ENCODE results near the gene CFAP299.
"Not testable (repeated sequence)": the region's sequence is repeated elsewhere in the genome, so short reads cannot be mapped to it uniquely, and the experiment has no call there.

CFAP299 gene

GRCh38 chr4:80787306-80787705, 451.8 kb downstream of the CFAP299 start:
- H3K4me3 ChIP-seq (ENCODE audit: low read length in 2 of 2): no peak overlapping the region
- no peak overlapping the region for H3K4me2 ChIP-seq (ENCODE audit: insufficient read depth, low read length, poor library complexity, severe bottlenecking)
- WGBS, 2 donors (ENCODE audit: extremely low coverage in 2 of 2, insufficient read length in 2 of 2, insufficient replicate concordance in 1 of 2): no CpG with 5 or more reads among the region's 1 CpG
- no peak overlapping the region for H4K91ac ChIP-seq (ENCODE audit: low read depth, low read length, poor library complexity)
- DNase-seq (ENCODE audit: low spot score): no peak
- no peak overlapping the region for H2AFZ ChIP-seq (ENCODE audit: low read length)
- H3K4ac ChIP-seq (ENCODE audit: low read length): no peak overlapping the region
- H3K9ac ChIP-seq (ENCODE audit: low read depth, low read length, poor library complexity): no peak overlapping the region
- H3K79me1 ChIP-seq (ENCODE audit: low read depth, low read length): no peaks in the 10 kb centered on the region
- H2BK120ac ChIP-seq (ENCODE audit: low read depth, low read length): no peak overlapping the region
- no peak overlapping the region for H4K8ac ChIP-seq (ENCODE audit: low read depth, low read length)
- H3K23ac ChIP-seq (ENCODE audit: low read depth, low read length, poor library complexity): no peak overlapping the region
- no peaks in the 10 kb centered on the region for H3K4me1 ChIP-seq (ENCODE audit: control insufficient read depth in 2 of 2, insufficient read depth in 1 of 2, low read depth in 1 of 2, low read length in 2 of 2)
- H3K27ac ChIP-seq (replicated peaks; ENCODE audit: low read length): no peak overlapping the region
- no peak overlapping the region for H2BK15ac ChIP-seq (ENCODE audit: low read length)
- H2AK5ac ChIP-seq (ENCODE audit: low read depth, low read length): no peak overlapping the region
- H3K18ac ChIP-seq (ENCODE audit: low read length): no peak overlapping the region
- H3K27me3 ChIP-seq (ENCODE audit: control insufficient read depth in 3 of 3, insufficient read depth in 3 of 3, low read depth in 1 of 3, low read length in 3 of 3): no peaks in the 10 kb centered on the region
- no peak overlapping the region for H2BK5ac ChIP-seq (ENCODE audit: low read length)
- H2BK12ac ChIP-seq (ENCODE audit: low read length): no peak overlapping the region
- H3K9me3 ChIP-seq (replicated peaks in 1 of 2; ENCODE audit: control insufficient read depth in 2 of 2, insufficient read depth in 1 of 2, low read depth in 1 of 2, low read length in 2 of 2): no peaks in the 10 kb centered on the region
- no peaks in the 10 kb centered on the region for H3K36me3 ChIP-seq (replicated peaks in 1 of 2; ENCODE audit: control insufficient read depth in 2 of 2, insufficient read depth in 2 of 2, low read length in 2 of 2)
- H3K14ac ChIP-seq (ENCODE audit: low read length): no peak overlapping the region

- Histone ChIP-seq H3K23ac (ENCODE audit: low read depth, low read length, poor library complexity) (no peak overlapping the region), H4K91ac (ENCODE audit: low read depth, low read length, poor library complexity) (no peak overlapping the region), H3K4me3 (ENCODE audit: low read length in 2 of 2) (no peak overlapping the region), H3K14ac (ENCODE audit: low read length) (no peak overlapping the region), H2BK15ac (ENCODE audit: low read length) (no peak overlapping the region), H3K9me3 (replicated peaks in 1 of 2; ENCODE audit: control insufficient read depth in 2 of 2, insufficient read depth in 1 of 2, low read depth in 1 of 2, low read length in 2 of 2) (no peaks in the 10 kb centered on the region), H2AK5ac (ENCODE audit: low read depth, low read length) (no peak overlapping the region), H2BK5ac (ENCODE audit: low read length) (no peak overlapping the region), H4K8ac (ENCODE audit: low read depth, low read length) (no peak overlapping the region), H3K4ac (ENCODE audit: low read length) (no peak overlapping the region), H3K9ac (ENCODE audit: low read depth, low read length, poor library complexity) (no peak overlapping the region), H3K4me1 (ENCODE audit: control insufficient read depth in 2 of 2, insufficient read depth in 1 of 2, low read depth in 1 of 2, low read length in 2 of 2) (no peaks in the 10 kb centered on the region), H3K27ac (replicated peaks; ENCODE audit: low read length) (no peak overlapping the region), H3K36me3 (replicated peaks in 1 of 2; ENCODE audit: control insufficient read depth in 2 of 2, insufficient read depth in 2 of 2, low read length in 2 of 2) (no peaks in the 10 kb centered on the region), H3K4me2 (ENCODE audit: insufficient read depth, low read length, poor library complexity, severe bottlenecking) (no peak overlapping the region), H3K18ac (ENCODE audit: low read length) (no peak overlapping the region), H2AFZ (ENCODE audit: low read length) (no peak overlapping the region), H2BK12ac (ENCODE audit: low read length) (no peak overlapping the region), H3K27me3 (ENCODE audit: control insufficient read depth in 3 of 3, insufficient read depth in 3 of 3, low read depth in 1 of 3, low read length in 3 of 3) (no peaks in the 10 kb centered on the region), H3K79me1 (ENCODE audit: low read depth, low read length) (no peaks in the 10 kb centered on the region), H2BK120ac (ENCODE audit: low read depth, low read length) (no peak overlapping the region)
- no CpG with 5 or more reads among the region's 1 CpG for WGBS, 2 donors (ENCODE audit: extremely low coverage in 2 of 2, insufficient read length in 2 of 2, insufficient replicate concordance in 1 of 2)
- no peak for DNase-seq (ENCODE audit: low spot score)
These were observed 453.3 kb downstream of the CFAP299 start for GRCh38 chr4:80788798-80789197.

- no CpG with 5 or more reads among the region's 3 CpGs for WGBS, 2 donors (ENCODE audit: extremely low coverage in 2 of 2, insufficient read length in 2 of 2, insufficient replicate concordance in 1 of 2)
- no peak for DNase-seq (ENCODE audit: low spot score)
- Histone ChIP-seq H4K91ac (ENCODE audit: low read depth, low read length, poor library complexity) (no peak overlapping the region), H2BK12ac (ENCODE audit: low read length) (no peak overlapping the region), H3K27me3 (ENCODE audit: control insufficient read depth in 3 of 3, insufficient read depth in 3 of 3, low read depth in 1 of 3, low read length in 3 of 3) (no peaks in the 10 kb centered on the region), H3K36me3 (replicated peaks in 1 of 2; ENCODE audit: control insufficient read depth in 2 of 2, insufficient read depth in 2 of 2, low read length in 2 of 2) (no peaks in the 10 kb centered on the region), H4K8ac (ENCODE audit: low read depth, low read length) (no peak overlapping the region), H2BK120ac (ENCODE audit: low read depth, low read length) (no peak overlapping the region), H3K9ac (ENCODE audit: low read depth, low read length, poor library complexity) (no peak overlapping the region), H2BK5ac (ENCODE audit: low read length) (no peak overlapping the region), H3K4ac (ENCODE audit: low read length) (no peak overlapping the region), H3K4me1 (ENCODE audit: control insufficient read depth in 2 of 2, insufficient read depth in 1 of 2, low read depth in 1 of 2, low read length in 2 of 2) (no peaks in the 10 kb centered on the region), H3K18ac (ENCODE audit: low read length) (no peak overlapping the region), H3K4me2 (ENCODE audit: insufficient read depth, low read length, poor library complexity, severe bottlenecking) (no peak overlapping the region), H2AFZ (ENCODE audit: low read length) (no peak overlapping the region), H3K23ac (ENCODE audit: low read depth, low read length, poor library complexity) (no peak overlapping the region), H3K9me3 (replicated peaks in 1 of 2; ENCODE audit: control insufficient read depth in 2 of 2, insufficient read depth in 1 of 2, low read depth in 1 of 2, low read length in 2 of 2) (no peaks in the 10 kb centered on the region), H2BK15ac (ENCODE audit: low read length) (no peak overlapping the region), H3K79me1 (ENCODE audit: low read depth, low read length) (no peaks in the 10 kb centered on the region), H3K14ac (ENCODE audit: low read length) (no peak overlapping the region), H3K4me3 (ENCODE audit: low read length in 2 of 2) (no peak overlapping the region), H2AK5ac (ENCODE audit: low read depth, low read length) (no peak overlapping the region), H3K27ac (replicated peaks; ENCODE audit: low read length) (no peak overlapping the region)
These were observed 454.6 kb downstream of the CFAP299 start for GRCh38 chr4:80790152-80790551.

- not testable (repeated sequence) for H3K23ac ChIP-seq (ENCODE audit: low read depth, low read length, poor library complexity); H2BK12ac ChIP-seq (ENCODE audit: low read length); H2AK5ac ChIP-seq (ENCODE audit: low read depth, low read length); H3K36me3 ChIP-seq (replicated peaks in 1 of 2; ENCODE audit: control insufficient read depth in 2 of 2, insufficient read depth in 2 of 2, low read length in 2 of 2); H3K18ac ChIP-seq (ENCODE audit: low read length); H2BK120ac ChIP-seq (ENCODE audit: low read depth, low read length); DNase-seq (ENCODE audit: low spot score); H3K9ac ChIP-seq (ENCODE audit: low read depth, low read length, poor library complexity); H3K27ac ChIP-seq (replicated peaks; ENCODE audit: low read length); H3K14ac ChIP-seq (ENCODE audit: low read length); H3K4ac ChIP-seq (ENCODE audit: low read length); H2AFZ ChIP-seq (ENCODE audit: low read length); H3K79me1 ChIP-seq (ENCODE audit: low read depth, low read length); H3K4me2 ChIP-seq (ENCODE audit: insufficient read depth, low read length, poor library complexity, severe bottlenecking); H4K8ac ChIP-seq (ENCODE audit: low read depth, low read length); H3K4me1 ChIP-seq (ENCODE audit: control insufficient read depth in 2 of 2, insufficient read depth in 1 of 2, low read depth in 1 of 2, low read length in 2 of 2); H3K9me3 ChIP-seq (replicated peaks in 1 of 2; ENCODE audit: control insufficient read depth in 2 of 2, insufficient read depth in 1 of 2, low read depth in 1 of 2, low read length in 2 of 2); H3K4me3 ChIP-seq (ENCODE audit: low read length in 2 of 2); H4K91ac ChIP-seq (ENCODE audit: low read depth, low read length, poor library complexity); H3K27me3 ChIP-seq (ENCODE audit: control insufficient read depth in 3 of 3, insufficient read depth in 3 of 3, low read depth in 1 of 3, low read length in 3 of 3); H2BK15ac ChIP-seq (ENCODE audit: low read length); H2BK5ac ChIP-seq (ENCODE audit: low read length)
- WGBS, 2 donors (ENCODE audit: extremely low coverage in 2 of 2, insufficient read length in 2 of 2, insufficient replicate concordance in 1 of 2): no CpG with 5 or more reads among the region's 1 CpG
These were observed 458.1 kb downstream of the CFAP299 start for GRCh38 chr4:80793660-80794059.

Measured in neuronal stem cell (in vitro differentiated cells).